HEK293T (cell line): Measurements from ENCODE around the gene ORMDL1.

ENCODE experiments used
- BHLHE40 ChIP-seq: fragments of 450-650 bp; IDR thresholded peaks from 2 replicates; pipeline ENCODE4 v1.6.1; 2016; ENCODE audit warnings: mild to moderate bottlenecking, moderate library complexity, borderline replicate concordance
- L3MBTL2 ChIP-seq: fragments of 450-650 bp; conservative IDR thresholded peaks from 2 replicates; pipeline ENCODE4 v1.6.1; 2016; ENCODE audit warnings: mild to moderate bottlenecking
- SP1 ChIP-seq: fragments of 450-650 bp; IDR thresholded peaks from 2 replicates; pipeline ENCODE4 v1.6.1; 2017

DNA sequence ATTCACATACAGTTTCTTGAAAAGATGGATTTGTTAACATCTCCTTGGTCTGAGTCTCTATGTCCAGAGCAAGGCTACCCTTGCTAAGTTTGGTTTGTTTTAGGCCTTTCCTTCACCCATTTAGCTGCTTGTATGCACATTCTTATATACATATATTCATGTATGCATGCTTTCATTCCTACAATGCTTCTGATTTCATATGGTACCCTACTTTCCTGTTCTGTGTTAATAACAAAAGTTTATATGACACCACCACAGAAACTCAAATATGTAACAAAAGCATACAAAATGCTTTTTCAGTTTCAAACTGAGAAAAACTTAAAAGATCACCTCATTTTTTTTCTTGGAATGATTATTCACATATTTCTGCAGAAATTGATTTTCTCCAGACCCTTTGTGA, 60.9 kb downstream of the ORMDL1 start:
- TF ChIP-seq BHLHE40 (no peak), SP1 (no peak), L3MBTL2 (no peak)
